Keratinocyte (primary cell): ENCODE results near the gene SWSAP1. TPM values are rescaled to one million over a fixed set of nuclear protein-coding genes. Genes with fewer than 3 reads are reported as not detected.

Experiments used
- DNase-seq: peaks from one replicate; pipeline ENCODE4 v3.0.0-alpha.2; 2011; ENCODE audit warnings: low read depth, missing footprints, low spot score
- FAIRE-seq: peaks from 2 replicates; lab custom pipeline; 2011; peaks lifted over from hg19 to GRCh38; lab: Jason Lieb, UNC
- H2AFZ ChIP-seq: 2 replicates; pipeline ENCODE4 v1.6.0; 2012; ENCODE audit warnings: low read length, control low read depth, inconsistent platforms; ENCODE audit not compliant: control insufficient read depth
- H3K27ac ChIP-seq: 2 replicates; pipeline ENCODE4 v1.5.1; 2011; ENCODE audit warnings: low read length; ENCODE audit not compliant: control insufficient read depth, insufficient read depth
- H3K27me3 ChIP-seq: 3 replicates; pipeline ENCODE4 v1.6.0; 2011; ENCODE audit warnings: low read length; ENCODE audit not compliant: control insufficient read depth, insufficient read depth; ENCODE audit errors: extremely low read depth
- H3K36me3 ChIP-seq, 2 experiments: 2 replicates in 1 of 2; 3 replicates in 1 of 2; pipeline ENCODE4 v1.5.1; 2011; ENCODE audit warnings: low read length in 2 of 2, mild to moderate bottlenecking in 1 of 2; ENCODE audit not compliant: control insufficient read depth in 2 of 2, insufficient read depth in 2 of 2; ENCODE audit errors: extremely low read depth in 1 of 2
- H3K4me1 ChIP-seq: 3 replicates; pipeline ENCODE4 v1.5.1; 2011; ENCODE audit warnings: low read length; ENCODE audit not compliant: control insufficient read depth, insufficient read depth; ENCODE audit errors: extremely low read depth
- H3K4me2 ChIP-seq: 3 replicates; pipeline ENCODE4 v1.6.0; 2011; ENCODE audit warnings: low read depth, low read length; ENCODE audit not compliant: control insufficient read depth, insufficient read depth; ENCODE audit errors: extremely low read depth
- H3K4me3 ChIP-seq, 3 experiments: fragments of 200-600 bp in 1 of 3; sonication (generic) in 1 of 3; 2 replicates in 2 of 3; 3 replicates in 1 of 3; pipeline ENCODE4 v1.5.1; 2011 to 2016; ENCODE audit warnings: low read length in 3 of 3, mild to moderate bottlenecking in 3 of 3, control low read depth in 2 of 3, inconsistent platforms in 1 of 3, low read depth in 1 of 3, mixed read lengths in 1 of 3, mixed run types in 1 of 3, moderate library complexity in 1 of 3; ENCODE audit not compliant: control insufficient read depth in 2 of 3, insufficient read depth in 2 of 3; ENCODE audit errors: extremely low read depth in 1 of 3
- H3K79me2 ChIP-seq: 2 replicates; pipeline ENCODE4 v1.6.0; 2012; ENCODE audit warnings: low read length; ENCODE audit not compliant: control insufficient read depth, insufficient read depth
- H3K9ac ChIP-seq: 3 replicates; pipeline ENCODE4 v1.6.0; 2011; ENCODE audit warnings: low read length; ENCODE audit not compliant: control insufficient read depth, insufficient read depth; ENCODE audit errors: extremely low read depth
- H3K9me1 ChIP-seq: 3 replicates; pipeline ENCODE4 v1.6.0; 2011; ENCODE audit warnings: low read length; ENCODE audit not compliant: control insufficient read depth, insufficient read depth; ENCODE audit errors: extremely low read depth
- H3K9me3 ChIP-seq: 2 replicates; pipeline ENCODE4 v1.5.1; 2012; ENCODE audit warnings: low read depth, low read length; ENCODE audit not compliant: control insufficient read depth
- H4K20me1 ChIP-seq: 3 replicates; pipeline ENCODE4 v1.6.0; 2011; ENCODE audit warnings: low read length; ENCODE audit not compliant: control insufficient read depth, insufficient read depth; ENCODE audit errors: extremely low read depth
- EZH2 ChIP-seq: IDR thresholded peaks from one replicate; pipeline ENCODE4 v1.6.1; 2012; ENCODE audit warnings: inconsistent platforms, mild to moderate bottlenecking, low read length, moderate library complexity
- dilution Hi-C: fragments of 300-500 bp; cut with MboI; formaldehyde crosslinking; loops from one replicate; pipeline ENCODE4 v1.7.0; 2020; ENCODE audit warnings: low sequenced_read_pairs; ENCODE audit not compliant: extremely low pct_ligation_motif_present
- polyA plus RNA-seq, 5 experiments: library from polyadenylated mRNA; depleted of rRNA in 3 of 5; stranded (reverse) in 3 of 5; stranded (forward) in 1 of 5; unstranded in 1 of 5; fragments of >200 nt; gene quantifications; 1 replicate in 1 of 5; 2 replicates in 3 of 5; 3 replicates in 1 of 5; pipeline versions ENCODE4 v1.2.1 to v1.2.3, GENCODE V29; 2011 to 2012; ENCODE audit warnings: missing spikeins in 2 of 5, low read depth in 1 of 5, low replicate concordance in 1 of 5
- TF ChIP-seq, protein P1 (sequence below), 3 experiments: IDR thresholded peaks in 1 of 3; conservative IDR thresholded peaks in 1 of 3; optimal IDR thresholded peaks in 1 of 3; 2 replicates in 2 of 3; 3 replicates in 1 of 3; pipeline versions ENCODE3 to v1.5.1; 2011; ENCODE audit warnings: low read length in 3 of 3, mild to moderate bottlenecking in 3 of 3, moderate library complexity in 2 of 3, control low read depth in 1 of 3, inconsistent platforms in 1 of 3; ENCODE audit not compliant: insufficient read depth in 2 of 3; ENCODE audit errors: extremely low read depth in 1 of 3

SWSAP1 gene
- polyA plus RNA-seq, 1 donor (not counting 4 experiments of a cell fraction or from before 2014, with no cell fraction given) = 2.1 TPM

DNA sequence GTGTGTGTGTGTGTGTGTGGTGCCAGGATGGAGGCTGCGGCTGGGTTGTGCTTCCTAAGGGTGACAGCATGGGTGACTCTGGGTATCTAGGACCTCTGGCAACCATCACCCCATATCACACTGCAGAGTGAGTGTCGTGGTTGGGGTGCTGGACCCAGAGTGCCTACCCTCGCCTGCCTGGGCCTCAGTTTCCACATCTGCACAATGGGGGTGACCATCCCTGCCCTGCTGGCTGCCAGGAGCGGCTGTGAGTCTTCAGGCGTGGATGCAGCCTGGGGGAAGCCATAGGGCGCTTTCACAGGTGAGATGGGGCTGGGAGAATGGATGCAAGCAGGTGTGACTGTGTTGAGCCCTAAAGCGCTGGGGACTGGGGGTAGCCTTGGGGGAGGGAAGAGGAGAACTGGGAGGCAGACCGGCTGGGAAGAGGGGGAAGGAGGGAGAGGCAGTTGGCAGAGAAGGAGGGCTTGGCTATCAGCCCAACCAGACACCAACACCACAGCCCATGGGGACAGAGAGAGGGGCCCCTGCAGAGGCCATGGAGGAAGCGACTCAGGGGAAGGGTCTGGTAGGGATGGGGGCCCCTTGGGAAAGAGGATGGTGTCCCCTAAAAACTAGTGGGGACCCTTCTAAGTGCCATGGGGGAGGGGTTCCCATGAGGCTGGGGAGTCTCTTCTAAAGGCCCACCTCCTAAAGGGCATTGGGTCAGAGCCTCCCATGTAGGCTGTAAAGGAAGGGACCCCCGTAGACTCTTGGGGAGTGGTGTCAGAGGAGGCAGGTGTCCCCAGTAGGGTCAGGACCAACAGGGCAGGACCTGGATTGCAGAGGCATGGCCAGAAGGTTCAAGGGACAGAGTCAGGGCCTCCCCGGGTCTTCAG lies 17.6 kb upstream of the SWSAP1 start:
- H3K27me3 ChIP-seq = no peaks in the 10 kb centered on the region
- H3K4me3 ChIP-seq = no peak overlapping the region
- H2AFZ ChIP-seq = no peak overlapping the region
- H3K9me1 ChIP-seq = peaks cover 2% of the 10 kb centered on the region
- dilution Hi-C loops = no loop called here
- no peak overlapping the region for H3K27ac ChIP-seq
- H3K4me2 ChIP-seq = no peak overlapping the region
- no peak overlapping the region for H3K9ac ChIP-seq
- no peaks in the 10 kb centered on the region for H3K9me3 ChIP-seq
- DNase-seq (no peak), FAIRE-seq (no peak)
- peaks cover 12% of the 10 kb centered on the region for H3K4me1 ChIP-seq
- H3K79me2 ChIP-seq = no peaks in the 10 kb centered on the region
- H4K20me1 ChIP-seq = no peaks in the 10 kb centered on the region
- H3K36me3 ChIP-seq = no peaks in the 10 kb centered on the region
- TF ChIP-seq EZH2 = no peak
- TF ChIP-seq, protein P1, sequence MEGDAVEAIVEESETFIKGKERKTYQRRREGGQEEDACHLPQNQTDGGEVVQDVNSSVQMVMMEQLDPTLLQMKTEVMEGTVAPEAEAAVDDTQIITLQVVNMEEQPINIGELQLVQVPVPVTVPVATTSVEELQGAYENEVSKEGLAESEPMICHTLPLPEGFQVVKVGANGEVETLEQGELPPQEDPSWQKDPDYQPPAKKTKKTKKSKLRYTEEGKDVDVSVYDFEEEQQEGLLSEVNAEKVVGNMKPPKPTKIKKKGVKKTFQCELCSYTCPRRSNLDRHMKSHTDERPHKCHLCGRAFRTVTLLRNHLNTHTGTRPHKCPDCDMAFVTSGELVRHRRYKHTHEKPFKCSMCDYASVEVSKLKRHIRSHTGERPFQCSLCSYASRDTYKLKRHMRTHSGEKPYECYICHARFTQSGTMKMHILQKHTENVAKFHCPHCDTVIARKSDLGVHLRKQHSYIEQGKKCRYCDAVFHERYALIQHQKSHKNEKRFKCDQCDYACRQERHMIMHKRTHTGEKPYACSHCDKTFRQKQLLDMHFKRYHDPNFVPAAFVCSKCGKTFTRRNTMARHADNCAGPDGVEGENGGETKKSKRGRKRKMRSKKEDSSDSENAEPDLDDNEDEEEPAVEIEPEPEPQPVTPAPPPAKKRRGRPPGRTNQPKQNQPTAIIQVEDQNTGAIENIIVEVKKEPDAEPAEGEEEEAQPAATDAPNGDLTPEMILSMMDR (optimal IDR thresholded peaks at IDR 0.05 in 1 of 3, IDR thresholded peaks at IDR 0.05 in 1 of 3, conservative IDR thresholded peaks at IDR 0.05 in 1 of 3; ENCODE audit: extremely low read depth in 1 of 3, insufficient read depth in 2 of 3, low read length in 3 of 3) = no peak

DNA sequence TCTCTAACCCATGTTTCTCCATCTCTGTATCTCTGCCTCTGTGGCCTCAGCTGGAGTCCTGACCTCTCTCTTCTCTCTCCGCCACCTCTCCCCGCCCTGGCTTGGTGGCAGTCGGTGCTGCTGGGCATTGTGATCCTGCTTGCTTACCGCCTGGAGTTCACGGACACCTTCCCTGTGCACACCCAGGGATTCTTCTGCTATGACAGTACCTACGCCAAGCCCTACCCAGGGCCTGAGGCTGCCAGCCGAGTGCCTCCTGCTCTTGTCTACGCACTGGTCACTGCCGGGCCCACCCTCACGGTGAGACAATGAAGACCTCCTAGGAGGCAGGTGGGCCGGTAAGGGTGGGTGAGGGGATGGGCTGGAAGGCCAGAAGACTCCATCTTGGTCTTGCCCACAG lies 15.0 kb upstream of the SWSAP1 start:
- no peak overlapping the region for H3K27ac ChIP-seq
- H4K20me1 ChIP-seq = no peaks in the 10 kb centered on the region
- H3K79me2 ChIP-seq = no peaks in the 10 kb centered on the region
- H3K36me3 ChIP-seq = peaks cover 0 to 3% of the 10 kb centered on the region in 2 experiments
- DNase-seq (no peak), FAIRE-seq (no peak)
- TF ChIP-seq, protein P1 (optimal IDR thresholded peaks at IDR 0.05 in 1 of 3, IDR thresholded peaks at IDR 0.05 in 1 of 3, conservative IDR thresholded peaks at IDR 0.05 in 1 of 3; ENCODE audit: extremely low read depth in 1 of 3, insufficient read depth in 2 of 3, low read length in 3 of 3) = no peak
- no peak for TF ChIP-seq EZH2
- H3K9me3 ChIP-seq = no peaks in the 10 kb centered on the region
- H3K27me3 ChIP-seq = no peaks in the 10 kb centered on the region
- no peak overlapping the region for H3K4me2 ChIP-seq
- no peak overlapping the region for H2AFZ ChIP-seq
- H3K4me3 ChIP-seq = no peak overlapping the region
- peaks cover 12% of the 10 kb centered on the region for H3K4me1 ChIP-seq
- dilution Hi-C loops = no loop called here
- H3K9ac ChIP-seq = no peak overlapping the region
- peaks cover 2% of the 10 kb centered on the region for H3K9me1 ChIP-seq
